DND-41 (cell line): Measurements from ENCODE around the gene RHCG.

Experiments
- ATAC-seq: fragments of 200-7000 bp; cut with Tn5 transposase; 3 replicates; pipeline ENCODE4 v1.9.1; 2021; ENCODE audit warnings: low read depth; ENCODE audit not compliant: insufficient read depth
- DNase-seq: peaks from one replicate; pipeline ENCODE4 v3.0.0-alpha.2; 2020
- H2AFZ ChIP-seq: 2 replicates; pipeline ENCODE4 v1.6.0; 2012; ENCODE audit warnings: low read depth, low read length
- H3K27ac ChIP-seq: 2 replicates; pipeline ENCODE4 v1.5.1; 2012; ENCODE audit warnings: low read length, inconsistent platforms
- H3K27me3 ChIP-seq: fragments of 200-600 bp; sonication (generic); 2 replicates; pipeline ENCODE4 v1.6.0; 2012; ENCODE audit warnings: low read length, mild to moderate bottlenecking, inconsistent platforms; ENCODE audit not compliant: insufficient read depth, poor library complexity
- H3K36me3 ChIP-seq: 2 replicates; pipeline ENCODE4 v1.5.1; 2012; ENCODE audit warnings: low read length, inconsistent platforms; ENCODE audit not compliant: insufficient read depth
- H3K4me1 ChIP-seq: 2 replicates; pipeline ENCODE4 v1.5.1; 2012; ENCODE audit warnings: mild to moderate bottlenecking, low read length; ENCODE audit not compliant: insufficient read depth
- H3K4me2 ChIP-seq: 2 replicates; pipeline ENCODE4 v1.6.0; 2012; ENCODE audit warnings: mild to moderate bottlenecking, moderate library complexity, low read length, inconsistent platforms; ENCODE audit not compliant: insufficient read depth
- H3K4me3 ChIP-seq, 2 experiments: fragments of 200-600 bp in 1 of 2; shearing (Covaris generic) in 1 of 2; 2 replicates each; pipeline ENCODE4 v1.5.1; 2012 to 2016; ENCODE audit warnings: inconsistent platforms in 2 of 2, low read length in 2 of 2, mild to moderate bottlenecking in 2 of 2, low read depth in 1 of 2, moderate library complexity in 1 of 2
- H3K79me2 ChIP-seq: 2 replicates; pipeline ENCODE4 v1.6.0; 2012; ENCODE audit warnings: low read length, inconsistent platforms; ENCODE audit not compliant: insufficient read depth
- H3K9ac ChIP-seq: 2 replicates; pipeline ENCODE4 v1.6.0; 2012; ENCODE audit warnings: low read depth, mild to moderate bottlenecking, inconsistent platforms, low read length, moderate library complexity
- H3K9me3 ChIP-seq: 2 replicates; pipeline ENCODE4 v1.5.1; 2012; ENCODE audit warnings: low read length, moderate library complexity, mild to moderate bottlenecking, inconsistent platforms; ENCODE audit not compliant: insufficient read depth, severe bottlenecking
- H4K20me1 ChIP-seq: 2 replicates; pipeline ENCODE4 v1.6.0; 2012; ENCODE audit warnings: low read length; ENCODE audit not compliant: insufficient read depth
- CTCF ChIP-seq: IDR thresholded peaks from 2 replicates; pipeline ENCODE4 v1.5.1; 2012; ENCODE audit warnings: borderline replicate concordance, low read length, moderate library complexity, mild to moderate bottlenecking; ENCODE audit not compliant: poor library complexity, severe bottlenecking; ENCODE audit errors: extremely low read depth
- EZH2 ChIP-seq: IDR thresholded peaks from 3 replicates; pipeline ENCODE4 v1.6.1; 2012; ENCODE audit warnings: borderline replicate concordance, low read depth, mild to moderate bottlenecking, moderate library complexity, low read length, inconsistent platforms; ENCODE audit not compliant: severe bottlenecking

Gene RHCG

DNA sequence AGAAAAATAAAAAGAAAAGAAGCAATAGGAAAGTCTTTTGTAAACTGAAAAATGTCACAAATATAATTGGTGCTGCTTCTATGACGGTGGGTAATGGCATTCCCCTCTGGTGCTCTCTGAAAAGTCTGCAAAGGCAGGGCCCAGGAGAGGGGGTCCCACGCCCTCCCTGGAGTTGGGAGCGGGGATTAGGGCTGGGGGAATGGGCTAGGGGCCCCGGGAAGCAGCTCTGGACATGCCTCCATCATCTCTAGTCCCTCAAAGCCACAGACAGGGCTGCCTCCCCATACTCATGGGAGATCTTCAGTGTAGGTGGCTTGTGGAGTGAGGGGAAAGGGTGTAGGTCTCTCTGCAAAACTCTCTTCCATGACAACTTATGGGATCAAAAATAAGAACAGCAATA, 7.8 kb upstream of the RHCG start:
- TF ChIP-seq CTCF = no peak
- TF ChIP-seq EZH2 = no peak
- Histone ChIP-seq H3K27me3 (peaks cover 9% of the 10 kb centered on the region), H4K20me1 (no peaks in the 10 kb centered on the region), H3K4me3 (no peak overlapping the region), H3K79me2 (no peaks in the 10 kb centered on the region), H3K9ac (no peak overlapping the region), H3K9me3 (no peaks in the 10 kb centered on the region), H2AFZ (no peak overlapping the region), H3K27ac (no peak overlapping the region), H3K4me2 (no peak overlapping the region), H3K36me3 (no peaks in the 10 kb centered on the region), H3K4me1 (no peaks in the 10 kb centered on the region)
- DNase-seq (no peak), ATAC-seq (no peak)

DNA sequence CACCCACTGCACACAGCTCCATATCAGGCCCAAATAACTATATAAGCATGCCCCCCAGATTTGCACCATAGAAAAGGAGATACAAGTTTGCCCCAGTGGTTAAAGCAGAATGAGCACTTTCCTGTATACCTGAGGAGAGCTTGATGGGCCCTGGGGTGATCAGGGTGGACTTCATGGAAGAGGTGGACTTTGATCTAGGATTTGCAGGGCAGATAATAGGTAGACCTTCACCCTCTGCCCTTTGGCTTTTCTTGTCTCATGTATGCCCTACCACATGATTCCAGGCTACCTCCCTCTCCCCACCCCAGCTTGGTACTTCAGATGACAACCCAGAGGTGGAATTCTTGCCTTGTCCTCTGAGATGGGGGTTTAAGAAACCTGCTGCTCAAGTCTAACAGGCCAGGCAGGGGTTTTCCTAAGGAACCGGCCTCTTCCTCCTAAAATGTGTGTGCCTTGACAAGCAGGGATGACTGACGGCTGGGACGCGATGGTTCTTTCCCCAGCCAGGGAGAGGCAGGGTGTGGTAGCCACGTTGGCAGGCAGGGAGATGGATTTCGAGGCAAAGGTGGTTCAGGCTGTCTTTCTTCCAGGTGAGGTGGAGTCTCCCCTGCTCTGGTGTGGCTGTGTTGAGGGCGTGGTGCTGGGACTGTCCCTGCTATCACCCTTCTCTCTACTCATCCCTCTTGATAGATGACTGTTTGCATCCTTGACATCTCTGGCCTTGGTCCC, 6.6 kb upstream of the RHCG start:
- Histone ChIP-seq H3K27me3 (peaks cover 9% of the 10 kb centered on the region), H4K20me1 (no peaks in the 10 kb centered on the region), H3K4me1 (no peaks in the 10 kb centered on the region), H3K4me2 (no peak overlapping the region), H3K79me2 (no peaks in the 10 kb centered on the region), H3K4me3 (no peak overlapping the region), H3K27ac (no peak overlapping the region), H3K9me3 (no peaks in the 10 kb centered on the region), H3K9ac (no peak overlapping the region), H3K36me3 (no peaks in the 10 kb centered on the region), H2AFZ (no peak overlapping the region)
- ATAC-seq = no peak
- no peak for DNase-seq
- TF ChIP-seq EZH2 = no peak
- no peak for TF ChIP-seq CTCF

DNA sequence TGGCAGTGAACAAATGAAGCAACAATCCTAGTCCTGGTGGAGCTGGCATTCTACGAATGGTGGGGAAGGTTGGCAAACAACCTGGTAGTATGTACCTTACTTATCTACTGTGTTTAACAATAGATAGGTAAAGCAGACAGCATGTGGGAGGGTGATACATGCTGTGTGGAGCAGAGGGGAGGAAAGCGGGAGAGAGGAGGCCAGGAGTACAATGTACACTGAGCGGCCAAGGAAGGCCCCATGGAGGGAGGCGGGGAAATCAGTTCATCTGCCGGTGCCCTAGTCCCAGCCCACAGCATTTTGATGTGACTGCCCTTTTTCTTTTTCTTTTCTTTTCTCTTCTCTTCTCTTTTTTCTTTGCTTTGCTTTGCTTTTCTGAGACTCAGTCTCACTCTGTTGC, 5.3 kb upstream of the RHCG start:
- no peaks in the 10 kb centered on the region for H4K20me1 ChIP-seq
- H3K27ac ChIP-seq = no peak overlapping the region
- no peak overlapping the region for H3K4me3 ChIP-seq
- DNase-seq (no peak), ATAC-seq (no peak)
- no peaks in the 10 kb centered on the region for H3K36me3 ChIP-seq
- H3K9ac ChIP-seq = no peak overlapping the region
- no peaks in the 10 kb centered on the region for H3K9me3 ChIP-seq
- H3K4me2 ChIP-seq = no peak overlapping the region
- TF ChIP-seq EZH2 = no peak
- TF ChIP-seq CTCF = no peak
- peaks cover 9% of the 10 kb centered on the region for H3K27me3 ChIP-seq
- no peak overlapping the region for H2AFZ ChIP-seq
- H3K4me1 ChIP-seq = no peaks in the 10 kb centered on the region
- no peaks in the 10 kb centered on the region for H3K79me2 ChIP-seq
